C4-2B (cell line): ENCODE results near the gene TSHR.
A peak's percentile ranks its signal among the peaks of the same experiment; 100 is the strongest.

ENCODE experiments used
- H3K27ac ChIP-seq: fragments of 450-650 bp; 2 replicates; pipeline ENCODE4 v1.5.1; 2017
- ZFX ChIP-seq: fragments of 450-650 bp; IDR thresholded peaks from 2 replicates; pipeline ENCODE4 v1.6.1; 2017
- TF ChIP-seq, protein P1 (sequence below): fragments of 450-650 bp; conservative IDR thresholded peaks from 2 replicates; pipeline ENCODE4 v1.5.1; 2017; ENCODE audit warnings: mild to moderate bottlenecking

The TSHR gene

DNA sequence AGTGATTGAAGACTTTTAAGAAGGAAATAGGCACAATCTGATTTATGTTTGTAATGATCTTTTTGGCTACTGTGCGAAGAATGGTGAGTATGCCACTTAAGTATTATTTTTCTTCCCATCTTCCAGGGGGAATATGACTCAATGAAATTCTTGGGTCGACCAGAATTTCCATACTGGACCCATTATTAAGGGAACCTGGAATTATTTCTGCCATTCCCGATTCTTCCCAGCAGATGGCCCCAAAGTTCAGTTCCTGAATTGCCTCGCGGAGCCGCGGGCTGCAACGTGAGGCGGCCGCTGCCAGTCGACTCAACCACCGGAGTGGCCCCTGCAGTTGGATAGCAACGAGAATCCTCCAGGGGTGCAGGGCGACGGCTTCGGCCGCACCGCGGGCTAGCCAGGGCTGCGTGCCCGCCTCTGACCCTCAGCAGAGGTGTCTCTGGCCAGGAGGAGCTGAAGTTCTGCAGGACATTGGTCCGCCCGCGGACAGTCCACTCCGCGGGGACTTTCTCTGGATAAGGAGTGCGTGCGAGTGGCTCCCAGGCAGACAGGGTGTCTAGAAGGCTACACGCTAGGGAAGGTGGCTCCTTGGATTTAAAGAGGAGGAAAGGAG is 628 bp upstream of the TSHR start:
- peak overlapping the region; percentile 25; the same call in 1 of the 2 replicates for H3K27ac ChIP-seq

DNA sequence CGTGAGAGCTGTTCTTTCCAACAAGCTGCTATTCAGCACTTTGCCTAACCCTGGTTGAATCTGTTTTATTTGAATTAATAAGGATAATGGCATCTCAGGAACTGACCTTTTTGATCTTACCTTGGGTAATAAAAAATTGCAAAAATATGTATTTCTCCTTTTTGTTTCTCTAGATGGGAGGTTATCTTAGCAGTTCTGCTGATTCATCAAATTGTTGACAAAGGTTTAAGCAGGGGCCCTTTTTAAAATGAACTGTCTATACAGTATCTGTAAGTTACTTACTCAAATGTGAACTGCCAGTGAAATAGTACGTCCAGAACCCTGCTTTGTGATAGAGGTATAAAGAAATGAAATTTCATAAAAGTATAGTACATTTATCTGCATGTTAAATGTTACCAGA is 681 bp downstream of the TSHR start:
- H3K27ac ChIP-seq = no peak overlapping the region
- TF ChIP-seq ZFX = no peak
- TF ChIP-seq, protein P1, sequence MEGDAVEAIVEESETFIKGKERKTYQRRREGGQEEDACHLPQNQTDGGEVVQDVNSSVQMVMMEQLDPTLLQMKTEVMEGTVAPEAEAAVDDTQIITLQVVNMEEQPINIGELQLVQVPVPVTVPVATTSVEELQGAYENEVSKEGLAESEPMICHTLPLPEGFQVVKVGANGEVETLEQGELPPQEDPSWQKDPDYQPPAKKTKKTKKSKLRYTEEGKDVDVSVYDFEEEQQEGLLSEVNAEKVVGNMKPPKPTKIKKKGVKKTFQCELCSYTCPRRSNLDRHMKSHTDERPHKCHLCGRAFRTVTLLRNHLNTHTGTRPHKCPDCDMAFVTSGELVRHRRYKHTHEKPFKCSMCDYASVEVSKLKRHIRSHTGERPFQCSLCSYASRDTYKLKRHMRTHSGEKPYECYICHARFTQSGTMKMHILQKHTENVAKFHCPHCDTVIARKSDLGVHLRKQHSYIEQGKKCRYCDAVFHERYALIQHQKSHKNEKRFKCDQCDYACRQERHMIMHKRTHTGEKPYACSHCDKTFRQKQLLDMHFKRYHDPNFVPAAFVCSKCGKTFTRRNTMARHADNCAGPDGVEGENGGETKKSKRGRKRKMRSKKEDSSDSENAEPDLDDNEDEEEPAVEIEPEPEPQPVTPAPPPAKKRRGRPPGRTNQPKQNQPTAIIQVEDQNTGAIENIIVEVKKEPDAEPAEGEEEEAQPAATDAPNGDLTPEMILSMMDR = no peak

More for the DNA sequence above, 628 bp upstream of the TSHR start:
- TF ChIP-seq ZFX = no peak
- TF ChIP-seq, protein P1 = peak; percentile 93

DNA sequence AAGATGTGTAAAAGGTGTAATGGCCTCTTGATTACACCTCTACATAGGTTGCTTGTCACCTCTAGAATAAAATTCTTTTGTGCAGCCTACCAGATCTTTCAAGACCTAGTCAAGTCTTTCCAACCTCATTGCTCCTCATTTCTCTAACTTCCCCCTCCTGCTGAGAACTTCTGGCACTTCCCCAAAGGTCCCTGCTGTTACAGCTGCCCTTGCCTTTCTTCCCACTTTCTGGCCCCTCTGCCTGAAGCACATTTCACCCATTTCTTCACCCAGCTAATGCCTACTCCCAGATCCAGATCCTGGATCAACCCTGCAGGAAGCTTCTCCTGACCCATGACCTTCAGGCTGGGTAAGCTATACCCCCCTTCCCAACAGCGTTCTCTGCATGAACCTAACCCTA is 1.5 kb downstream of the TSHR start:
- no peak overlapping the region for H3K27ac ChIP-seq
- TF ChIP-seq ZFX = no peak
- TF ChIP-seq, protein P1 = no peak

DNA sequence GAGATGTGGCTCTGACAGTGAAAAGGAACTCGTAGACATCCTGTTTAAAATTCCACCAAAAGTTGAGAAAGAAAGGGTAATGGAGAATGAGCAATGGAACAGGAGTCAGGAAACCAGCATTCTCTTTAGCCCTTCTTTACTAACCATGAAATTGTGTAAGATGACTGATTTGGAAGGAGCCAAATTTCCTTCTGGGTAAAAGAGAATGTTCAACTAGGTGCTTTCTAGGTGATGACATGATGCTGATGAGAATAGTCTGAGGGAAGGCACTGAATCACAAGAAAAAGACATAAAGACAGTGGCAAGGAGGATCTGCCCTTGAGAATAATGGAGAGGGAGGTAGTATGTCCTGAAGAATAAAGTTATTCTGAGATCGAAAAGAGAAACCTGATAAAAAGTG is 2.2 kb downstream of the TSHR start:
- no peak for TF ChIP-seq ZFX
- TF ChIP-seq, protein P1 = no peak
- H3K27ac ChIP-seq = no peak overlapping the region

DNA sequence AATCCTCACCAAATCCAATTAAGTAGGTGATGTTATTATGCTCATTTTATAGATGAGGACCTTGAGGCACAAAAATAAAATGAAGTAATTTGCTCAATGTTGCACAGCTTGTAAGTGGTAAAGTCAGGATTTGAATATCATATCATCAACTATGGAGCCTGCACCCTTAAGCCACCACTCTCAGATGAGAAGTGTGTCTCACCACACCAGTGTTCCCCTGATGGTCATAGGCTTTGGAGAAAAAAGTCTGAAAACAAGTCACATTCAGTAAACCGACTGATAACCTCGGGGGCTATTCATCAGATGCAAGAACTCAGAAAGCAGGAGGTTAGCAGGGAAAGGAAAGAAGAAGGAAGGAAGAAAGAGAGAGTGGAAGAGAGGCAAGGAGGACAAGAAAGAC is 2.8 kb downstream of the TSHR start:
- H3K27ac ChIP-seq = no peak overlapping the region
- TF ChIP-seq, protein P1 = no peak
- no peak for TF ChIP-seq ZFX

DNA sequence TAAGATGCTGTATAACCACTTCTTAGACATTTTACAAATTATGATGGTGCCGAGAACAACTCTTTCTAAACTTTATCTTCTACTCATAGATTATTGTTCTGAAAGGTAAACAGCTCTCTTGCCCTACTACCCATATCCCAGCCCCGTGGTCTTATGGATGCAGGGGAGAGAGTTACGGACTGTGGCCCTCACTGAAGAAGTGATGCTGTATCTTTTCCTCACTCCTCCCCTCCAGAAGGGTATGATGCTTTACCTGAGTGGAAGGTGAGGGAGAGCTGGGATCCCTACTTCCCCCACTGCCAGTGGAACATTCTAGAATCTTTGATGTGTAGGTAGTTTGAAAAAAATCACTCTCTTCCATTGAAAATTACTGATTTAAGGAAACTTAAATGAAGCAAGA is 3.5 kb downstream of the TSHR start:
- no peak overlapping the region for H3K27ac ChIP-seq
- TF ChIP-seq, protein P1 = no peak
- TF ChIP-seq ZFX = no peak

DNA sequence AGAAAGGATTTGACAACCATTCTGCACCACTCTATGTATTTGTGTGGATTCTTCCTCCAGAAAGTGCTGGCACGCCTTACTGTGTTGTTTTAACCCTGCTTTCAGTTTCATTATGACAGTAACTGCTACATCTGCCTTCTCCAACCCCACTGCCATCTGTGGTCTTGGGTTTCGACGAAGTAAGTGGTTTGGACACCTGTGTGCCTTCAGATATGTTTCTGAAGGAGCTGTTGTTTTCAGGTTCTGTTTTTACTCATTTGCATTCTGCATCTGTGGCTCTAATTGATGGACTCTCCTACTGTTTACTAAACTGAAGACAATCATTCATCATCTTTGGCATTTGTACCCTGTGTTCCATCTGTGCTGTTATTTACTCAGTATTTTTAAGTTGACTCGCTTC is 4.1 kb downstream of the TSHR start:
- TF ChIP-seq, protein P1 = no peak
- no peak for TF ChIP-seq ZFX
- no peak overlapping the region for H3K27ac ChIP-seq
